DOHH2 (cell line): ENCODE results near the gene TSPAN11.

ENCODE experiments used
- H3F3A ChIP-seq: fragments of 200-600 bp; sonication (generic), shearing (Covaris generic); 2 replicates; pipeline ENCODE4 v1.6.0; 2016; ENCODE audit warnings: antibody characterized with exemption, mild to moderate bottlenecking; ENCODE audit not compliant: control insufficient read depth, insufficient read depth
- H3K27ac ChIP-seq: fragments of 200-600 bp; sonication (generic); 2 replicates; pipeline ENCODE4 v1.5.1; 2014; ENCODE audit warnings: low read depth, mild to moderate bottlenecking, low read length, moderate library complexity
- H3K27me3 ChIP-seq: fragments of 200-600 bp; sonication (generic); 2 replicates; pipeline ENCODE4 v1.6.1; 2014; ENCODE audit warnings: mild to moderate bottlenecking, low read length, mixed read lengths; ENCODE audit not compliant: control insufficient read depth
- H3K36me3 ChIP-seq: fragments of 200-600 bp; sonication (generic); 2 replicates; pipeline ENCODE4 v1.6.1; 2014; ENCODE audit warnings: mild to moderate bottlenecking, low read length, moderate library complexity, mixed read lengths; ENCODE audit not compliant: control insufficient read depth
- H3K4me1 ChIP-seq: fragments of 200-600 bp; sonication (generic); 2 replicates; pipeline ENCODE4 v1.6.1; 2014; ENCODE audit warnings: mild to moderate bottlenecking, low read length, mixed read lengths; ENCODE audit not compliant: control insufficient read depth
- H3K4me2 ChIP-seq: fragments of 200-600 bp; sonication (generic); 2 replicates; pipeline ENCODE4 v1.6.0; 2014; ENCODE audit warnings: mild to moderate bottlenecking, low read length, moderate library complexity
- H3K4me3 ChIP-seq: fragments of 200-600 bp; sonication (generic); 2 replicates; pipeline ENCODE4 v1.5.1; 2014; ENCODE audit warnings: mild to moderate bottlenecking, low read length, mixed read lengths
- H3K79me2 ChIP-seq: fragments of 200-600 bp; sonication (generic); 2 replicates; pipeline ENCODE4 v1.6.1; 2014; ENCODE audit warnings: mild to moderate bottlenecking, low read length, mixed read lengths; ENCODE audit not compliant: control insufficient read depth
- H3K9me2 ChIP-seq: fragments of 200-600 bp; sonication (generic); replicated peaks from 2 replicates; pipeline ENCODE4 v1.6.1; 2014; ENCODE audit warnings: mild to moderate bottlenecking, low read length, mixed read lengths; ENCODE audit not compliant: control insufficient read depth
- H3K9me3 ChIP-seq: fragments of 200-600 bp; sonication (generic); 2 replicates; pipeline ENCODE4 v1.6.1; 2014; ENCODE audit warnings: antibody characterized with exemption, low read length, mixed read lengths; ENCODE audit not compliant: control insufficient read depth, insufficient read depth
- H4K20me1 ChIP-seq: fragments of 200-600 bp; sonication (generic); 2 replicates; pipeline ENCODE4 v1.6.0; 2014; ENCODE audit warnings: low read depth, mild to moderate bottlenecking, antibody characterized with exemption, low read length, moderate library complexity; ENCODE audit not compliant: control insufficient read depth, insufficient read depth
- CTCF ChIP-seq: fragments of 200-600 bp; sonication (generic); IDR thresholded peaks from one replicate; pipeline ENCODE4 v1.5.1; 2014; ENCODE audit warnings: antibody characterized with exemption, mild to moderate bottlenecking, low read depth, low read length; ENCODE audit not compliant: poor library complexity, severe bottlenecking
- EZH2phosphoT487 ChIP-seq: fragments of 200-600 bp; sonication (generic); IDR thresholded peaks from 2 replicates; pipeline ENCODE4 v1.6.1; 2017; ENCODE audit warnings: borderline replicate concordance, mild to moderate bottlenecking, antibody characterized with exemption, low read length, moderate library complexity, mixed read lengths

The TSPAN11 gene, protein sequence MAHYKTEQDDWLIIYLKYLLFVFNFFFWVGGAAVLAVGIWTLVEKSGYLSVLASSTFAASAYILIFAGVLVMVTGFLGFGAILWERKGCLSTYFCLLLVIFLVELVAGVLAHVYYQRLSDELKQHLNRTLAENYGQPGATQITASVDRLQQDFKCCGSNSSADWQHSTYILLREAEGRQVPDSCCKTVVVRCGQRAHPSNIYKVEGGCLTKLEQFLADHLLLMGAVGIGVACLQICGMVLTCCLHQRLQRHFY

GRCh38 chr12:30926243-30927221 is at the start of gene TSPAN11:
TSPAN11 (plus strand) TSS chr12:30926748; CDS start chr12:30953992, 27,244 bp downstream.
- H3K79me2 ChIP-seq: no peaks in the 10 kb centered on the region
- peaks cover 8% of the 10 kb centered on the region; the same call in 1 of the 2 replicates for H3K27me3 ChIP-seq
- no peak within 1 kb of the TSS for H3K4me3 ChIP-seq
- no peaks in the 10 kb centered on the region for H3F3A ChIP-seq
- no peaks in the 10 kb centered on the region for H4K20me1 ChIP-seq
- H3K27ac ChIP-seq: no peak within 1 kb of the TSS
- no peaks in the 10 kb centered on the region for H3K4me1 ChIP-seq
- TF ChIP-seq CTCF (no peak), EZH2phosphoT487 (no peak)
- H3K9me3 ChIP-seq: no peaks in the 10 kb centered on the region
- H3K9me2 ChIP-seq: no peaks in the 10 kb centered on the region
- H3K4me2 ChIP-seq: no peak within 1 kb of the TSS
- no peaks in the 10 kb centered on the region for H3K36me3 ChIP-seq

DNA sequence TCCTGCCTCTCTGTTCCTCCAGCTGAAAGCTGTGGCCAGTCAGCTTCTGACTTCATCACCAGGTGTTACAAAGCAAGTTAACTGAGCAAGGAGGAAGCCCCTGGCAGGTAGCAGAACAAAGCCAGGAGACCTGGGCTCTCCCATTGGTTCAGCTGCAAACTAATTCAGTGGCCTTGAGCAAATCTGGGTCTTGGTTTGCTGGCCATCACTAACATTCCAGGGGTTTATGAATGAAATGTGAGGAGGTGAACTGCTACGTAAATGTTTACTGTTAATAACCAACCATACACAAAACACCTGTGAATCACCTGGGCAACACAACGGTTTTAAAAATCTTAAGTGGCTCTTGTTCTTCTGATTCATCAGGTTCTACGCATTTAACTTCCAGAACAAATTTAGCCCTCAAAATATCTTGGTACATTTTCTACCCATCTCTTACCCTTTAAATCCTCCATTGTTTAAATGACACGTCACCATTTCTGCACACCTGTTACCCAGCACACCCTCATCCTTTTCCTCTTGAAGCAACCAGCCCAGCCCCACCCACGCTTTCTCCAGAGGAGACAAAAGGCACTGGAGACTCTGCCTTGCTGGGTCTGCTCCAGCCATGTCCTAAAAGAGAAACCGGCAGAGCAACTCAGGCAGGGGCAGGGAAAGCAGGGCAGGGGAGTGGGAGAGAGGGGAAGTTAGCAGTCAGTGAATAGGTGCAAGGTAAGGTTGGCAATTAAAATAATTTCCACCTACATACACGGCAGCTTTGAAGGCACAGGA is 49.3 kb upstream of the TSPAN11 start:
- H3K36me3 ChIP-seq: no peaks in the 10 kb centered on the region
- H3K4me1 ChIP-seq: no peaks in the 10 kb centered on the region
- no peaks in the 10 kb centered on the region for H3K9me3 ChIP-seq
- H3F3A ChIP-seq: no peaks in the 10 kb centered on the region
- no peaks in the 10 kb centered on the region for H3K79me2 ChIP-seq
- TF ChIP-seq CTCF: no peak
- no peak for TF ChIP-seq EZH2phosphoT487
- no peak overlapping the region for H3K4me2 ChIP-seq
- H3K27me3 ChIP-seq: peaks cover 2% of the 10 kb centered on the region; the same call in 1 of the 2 replicates
- no peaks in the 10 kb centered on the region for H4K20me1 ChIP-seq
- no peaks in the 10 kb centered on the region for H3K9me2 ChIP-seq
- H3K4me3 ChIP-seq: no peak overlapping the region
- no peak overlapping the region for H3K27ac ChIP-seq

DNA sequence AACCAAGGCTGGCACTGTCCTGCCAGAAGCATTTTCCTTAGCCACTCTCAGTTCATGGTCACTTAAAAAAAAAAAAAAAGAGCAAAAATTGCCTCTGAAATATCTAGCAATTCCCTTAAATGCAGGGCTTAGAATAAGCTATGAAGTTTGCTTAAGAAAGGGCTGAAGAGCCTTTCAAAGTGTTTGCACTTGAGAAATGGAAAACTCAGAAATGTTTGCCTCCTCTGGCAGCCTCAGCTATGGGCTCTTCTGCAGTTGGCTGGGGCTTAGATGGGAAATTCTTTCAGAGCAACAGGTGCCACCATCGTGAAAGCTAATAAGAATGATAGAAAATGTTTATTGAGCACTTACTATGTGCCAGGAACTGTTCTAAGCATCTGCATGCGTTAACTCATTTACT is 48.5 kb upstream of the TSPAN11 start:
- Histone ChIP-seq H3F3A (no peaks in the 10 kb centered on the region), H3K27ac (no peak overlapping the region), H4K20me1 (no peaks in the 10 kb centered on the region), H3K4me1 (no peaks in the 10 kb centered on the region), H3K36me3 (no peaks in the 10 kb centered on the region), H3K27me3 (peaks cover 2% of the 10 kb centered on the region; the same call in 1 of the 2 replicates), H3K79me2 (no peaks in the 10 kb centered on the region), H3K9me2 (no peaks in the 10 kb centered on the region), H3K4me2 (no peak overlapping the region), H3K9me3 (no peaks in the 10 kb centered on the region), H3K4me3 (no peak overlapping the region)
- TF ChIP-seq CTCF: no peak
- no peak for TF ChIP-seq EZH2phosphoT487
